Osteocyte (in vitro differentiated cells): Measurements from ENCODE around the gene NEK10. TPM values are rescaled to one million over a fixed set of nuclear protein-coding genes. Genes with fewer than 3 reads are reported as not detected.

Source experiments
- DNase-seq: peaks from one replicate; pipeline ENCODE4 v3.0.0; 2021; ENCODE audit warnings: mixed read lengths; ENCODE audit not compliant: unreplicated experiment; ENCODE audit errors: extremely low spot score
- H3K27ac Mint-ChIP-seq: one replicate; pipeline ENCODE4 v1.8.0; 2021; ENCODE audit warnings: mild to moderate bottlenecking, mixed read lengths; ENCODE audit not compliant: unreplicated experiment
- H3K27me3 Mint-ChIP-seq: one replicate; pipeline ENCODE4 v1.8.0; 2021; ENCODE audit warnings: mixed read lengths; ENCODE audit not compliant: unreplicated experiment
- H3K36me3 Mint-ChIP-seq: one replicate; pipeline ENCODE4 v1.8.0; 2021; ENCODE audit warnings: mixed read lengths; ENCODE audit not compliant: unreplicated experiment
- H3K4me1 Mint-ChIP-seq: one replicate; pipeline ENCODE4 v1.8.0; 2021; ENCODE audit warnings: mixed read lengths; ENCODE audit not compliant: unreplicated experiment
- H3K4me3 Mint-ChIP-seq: one replicate; pipeline ENCODE4 v1.8.0; 2021; ENCODE audit warnings: mild to moderate bottlenecking, moderate library complexity, mixed read lengths; ENCODE audit not compliant: unreplicated experiment
- H3K9me3 Mint-ChIP-seq: one replicate; pipeline ENCODE4 v1.8.0; 2021; ENCODE audit warnings: mixed read lengths; ENCODE audit not compliant: unreplicated experiment
- total RNA-seq: library from RNA; stranded (reverse); gene quantifications from 2 replicates; pipeline ENCODE4 v1.2.1, GENCODE V29; 2021
- TF ChIP-seq, protein P1 (sequence below): fragments of 200-600 bp; sonication (generic); IDR thresholded peaks from 2 replicates; pipeline ENCODE4 v1.5.0; 2021; ENCODE audit warnings: antibody characterized with exemption, mild to moderate bottlenecking, moderate library complexity

NEK10 gene
- total RNA-seq, 1 donor from 2014 or later = 6.8 TPM

DNA sequence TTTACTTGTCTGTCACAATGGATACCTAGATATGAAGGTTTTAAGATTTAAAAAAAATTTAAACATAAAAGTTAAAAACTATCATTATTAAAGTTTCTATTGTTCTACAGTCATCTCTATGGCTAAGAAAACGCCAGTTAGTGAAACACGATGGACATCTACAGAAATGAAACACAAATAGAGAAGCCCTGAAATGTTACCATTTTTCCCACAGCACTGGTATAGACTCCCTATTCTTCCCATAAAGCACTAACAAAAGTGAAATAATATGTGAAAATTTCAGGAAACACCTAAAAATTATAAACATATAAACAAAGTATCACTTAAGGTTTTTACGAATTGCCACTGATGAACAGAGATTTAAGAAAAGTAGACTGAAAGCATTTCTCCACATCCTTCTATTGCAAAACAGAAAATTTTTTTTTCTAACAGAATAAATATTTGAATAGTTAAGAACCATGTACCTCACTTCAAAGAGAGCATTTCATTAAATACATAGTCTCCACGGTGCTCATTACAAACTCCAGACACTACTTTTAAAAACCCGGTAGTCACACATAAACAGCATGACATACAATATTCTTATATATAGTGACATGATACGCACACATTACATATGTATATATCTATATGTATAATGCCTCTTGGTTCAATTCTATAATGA is 7.1 kb upstream of the NEK10 start:
- DNase-seq = no peak
- Mint-ChIP-seq H3K4me1 (no peaks in the 10 kb centered on the region), H3K27me3 (no peaks in the 10 kb centered on the region), H3K36me3 (peaks cover 39% of the 10 kb centered on the region), H3K27ac (no peak overlapping the region), H3K9me3 (no peaks in the 10 kb centered on the region), H3K4me3 (no peak overlapping the region)
- TF ChIP-seq, protein P1, sequence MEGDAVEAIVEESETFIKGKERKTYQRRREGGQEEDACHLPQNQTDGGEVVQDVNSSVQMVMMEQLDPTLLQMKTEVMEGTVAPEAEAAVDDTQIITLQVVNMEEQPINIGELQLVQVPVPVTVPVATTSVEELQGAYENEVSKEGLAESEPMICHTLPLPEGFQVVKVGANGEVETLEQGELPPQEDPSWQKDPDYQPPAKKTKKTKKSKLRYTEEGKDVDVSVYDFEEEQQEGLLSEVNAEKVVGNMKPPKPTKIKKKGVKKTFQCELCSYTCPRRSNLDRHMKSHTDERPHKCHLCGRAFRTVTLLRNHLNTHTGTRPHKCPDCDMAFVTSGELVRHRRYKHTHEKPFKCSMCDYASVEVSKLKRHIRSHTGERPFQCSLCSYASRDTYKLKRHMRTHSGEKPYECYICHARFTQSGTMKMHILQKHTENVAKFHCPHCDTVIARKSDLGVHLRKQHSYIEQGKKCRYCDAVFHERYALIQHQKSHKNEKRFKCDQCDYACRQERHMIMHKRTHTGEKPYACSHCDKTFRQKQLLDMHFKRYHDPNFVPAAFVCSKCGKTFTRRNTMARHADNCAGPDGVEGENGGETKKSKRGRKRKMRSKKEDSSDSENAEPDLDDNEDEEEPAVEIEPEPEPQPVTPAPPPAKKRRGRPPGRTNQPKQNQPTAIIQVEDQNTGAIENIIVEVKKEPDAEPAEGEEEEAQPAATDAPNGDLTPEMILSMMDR = no peak

DNA sequence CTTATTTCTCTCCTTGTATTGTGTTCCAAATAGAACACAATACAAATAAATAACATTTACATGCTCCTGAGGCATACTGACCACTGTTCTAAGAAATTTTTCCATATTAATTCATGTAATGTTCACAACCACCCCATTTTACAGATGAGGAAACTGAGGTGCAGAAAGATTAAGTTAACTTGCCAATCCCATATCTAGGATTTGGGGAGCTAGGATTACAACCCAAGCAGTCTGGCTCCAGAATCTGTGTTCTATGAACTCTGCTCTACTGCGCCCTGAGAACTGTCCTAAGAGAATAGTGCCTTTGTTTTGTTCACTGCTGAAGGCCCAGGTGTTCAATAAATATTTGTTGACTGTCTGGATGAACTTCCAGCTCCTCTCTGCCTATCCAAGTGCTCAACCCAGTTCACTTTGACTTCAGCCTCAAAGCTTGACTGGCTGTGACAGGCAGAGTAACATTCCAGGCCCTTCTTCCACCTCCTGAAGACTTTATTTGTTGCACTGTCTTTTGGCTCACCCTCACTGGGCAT is 3.1 kb downstream of the NEK10 start:
- TF ChIP-seq, protein P1 = no peak

DNA sequence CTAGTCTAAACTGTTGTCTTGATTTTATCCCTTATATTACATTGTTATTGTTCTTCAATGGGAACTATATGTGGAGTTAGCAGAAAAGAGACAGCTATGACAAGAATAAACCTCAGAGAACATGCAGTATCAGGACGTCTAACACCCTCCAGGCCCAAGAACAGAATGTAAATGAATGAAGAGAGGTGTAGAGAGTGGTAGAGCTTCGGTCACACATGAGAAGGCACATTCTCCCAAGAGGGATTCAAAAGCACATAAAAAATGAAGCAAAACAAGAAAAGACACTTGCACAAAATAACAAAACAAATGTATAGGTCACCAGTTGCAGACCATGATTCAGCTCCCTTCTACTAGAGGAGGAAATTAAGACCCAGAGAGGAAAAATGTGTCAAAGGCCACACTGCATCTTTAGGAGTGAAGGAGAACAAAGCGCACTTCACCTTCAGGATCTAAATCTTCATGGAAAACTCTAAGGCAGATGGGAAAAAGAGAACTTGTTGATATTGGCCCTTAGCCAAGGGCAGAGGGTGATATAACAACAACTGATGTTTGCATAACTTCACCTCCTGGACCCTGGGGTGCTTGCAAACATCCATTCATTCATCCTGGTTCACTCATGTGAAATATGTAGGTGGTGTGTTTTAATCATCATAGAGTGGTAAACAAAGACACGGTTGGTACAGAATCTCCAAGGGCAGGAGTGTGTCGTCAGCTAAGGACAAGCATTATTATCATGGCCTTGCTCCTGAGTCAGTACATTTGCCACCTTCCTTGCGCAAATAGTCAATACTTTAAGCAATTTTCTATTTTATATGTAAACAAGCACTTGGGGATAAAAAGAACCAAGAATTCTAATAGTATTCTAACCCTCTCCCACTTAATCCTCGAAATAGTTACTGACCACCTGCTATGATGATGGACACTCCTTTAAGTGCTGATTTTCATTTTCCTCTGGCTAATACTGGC is 8.8 kb downstream of the NEK10 start:
- no peak for DNase-seq

More for the DNA sequence above, 3.1 kb downstream of the NEK10 start:
- no peak for DNase-seq
- Mint-ChIP-seq H3K4me1 (peaks cover 13% of the 10 kb centered on the region), H3K9me3 (no peaks in the 10 kb centered on the region), H3K27me3 (no peaks in the 10 kb centered on the region), H3K36me3 (peaks cover 6% of the 10 kb centered on the region), H3K27ac (no peak overlapping the region), H3K4me3 (no peak overlapping the region)

DNA sequence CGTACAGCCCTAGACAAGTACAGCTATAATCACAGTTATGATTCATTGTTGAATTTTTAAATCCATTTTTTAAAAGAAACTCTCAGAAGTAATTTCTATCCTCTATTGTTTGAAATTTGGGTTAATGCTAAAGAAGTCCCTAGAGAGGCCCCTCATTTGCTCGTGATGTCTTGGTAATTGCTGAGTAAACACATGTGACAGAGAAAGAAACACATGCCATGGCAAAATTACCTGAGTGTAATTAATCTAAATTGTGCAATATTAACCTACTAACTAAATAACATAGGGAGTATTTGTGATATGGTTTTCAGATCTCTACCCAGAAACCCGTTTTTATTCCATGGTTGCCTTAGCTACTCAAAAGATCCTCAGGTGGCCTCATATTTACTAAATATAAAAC is 10.8 kb downstream of the NEK10 start:
- no peak for DNase-seq
- H3K4me3 Mint-ChIP-seq = no peak overlapping the region
- TF ChIP-seq, protein P1 = no peak
- H3K36me3 Mint-ChIP-seq = no peaks in the 10 kb centered on the region
- H3K27ac Mint-ChIP-seq = no peak overlapping the region
- no peaks in the 10 kb centered on the region for H3K9me3 Mint-ChIP-seq
- peaks cover 49% of the 10 kb centered on the region for H3K4me1 Mint-ChIP-seq
- H3K27me3 Mint-ChIP-seq = no peaks in the 10 kb centered on the region

More for the DNA sequence above, 8.8 kb downstream of the NEK10 start:
- Mint-ChIP-seq H3K4me1 (peaks cover 31% of the 10 kb centered on the region), H3K4me3 (no peak overlapping the region), H3K27ac (peak overlapping the region; percentile 25), H3K27me3 (no peaks in the 10 kb centered on the region), H3K36me3 (no peaks in the 10 kb centered on the region), H3K9me3 (no peaks in the 10 kb centered on the region)
- TF ChIP-seq, protein P1 = no peak
